Thoracic aorta (tissue), 2 donors: ENCODE data around the gene LZTS3. TPM values are rescaled to one million over a fixed set of nuclear protein-coding genes. Genes with fewer than 3 reads are reported as not detected.
A peak's percentile ranks its signal among the peaks of the same experiment; 100 is the strongest.

Experiments
- ATAC-seq: fragments of 150-250 bp; one replicate; pipeline ENCODE4 v1.8.0; 2017; ENCODE audit warnings: low read depth; ENCODE audit not compliant: insufficient number of reproducible peaks, low FRiP score
- DNase-seq: peaks from one replicate; pipeline ENCODE4 v3.0.0-alpha.2; 2020; ENCODE audit warnings: low spot score
- H3K27ac ChIP-seq, 2 donors: fragments of 200-600 bp; sonication (generic); 1 replicate in 1 of 2; 2 replicates in 1 of 2; pipeline ENCODE4 v1.5.1; 2016; ENCODE audit warnings: mild to moderate bottlenecking in 2 of 2, moderate library complexity in 2 of 2
- H3K27me3 ChIP-seq: fragments of 200-600 bp; sonication (generic); replicated peaks from 2 replicates; pipeline ENCODE4 v1.6.0; 2016; ENCODE audit warnings: mild to moderate bottlenecking; ENCODE audit not compliant: insufficient read depth
- H3K36me3 ChIP-seq: fragments of 200-600 bp; sonication (generic); one replicate; pipeline ENCODE4 v1.5.1; 2016
- H3K4me1 ChIP-seq, 2 donors: fragments of 200-600 bp; sonication (generic); 1 replicate in 1 of 2; 2 replicates in 1 of 2; pipeline versions ENCODE4 v1.5.1 to v1.6.0; 2016; ENCODE audit warnings: low read depth in 2 of 2, mild to moderate bottlenecking in 1 of 2; ENCODE audit not compliant: control insufficient read depth in 1 of 2
- H3K4me3 ChIP-seq: fragments of 200-600 bp; sonication (generic); 2 replicates; pipeline ENCODE4 v1.5.1; 2016; ENCODE audit warnings: mild to moderate bottlenecking
- H3K9me3 ChIP-seq: fragments of 200-600 bp; sonication (generic); 2 replicates; pipeline ENCODE4 v1.5.1; 2016
- CTCF ChIP-seq: fragments of 200-600 bp; sonication (generic); IDR thresholded peaks from one replicate; pipeline ENCODE4 v1.5.1; 2019; ENCODE audit warnings: antibody characterized with exemption
- total RNA-seq, 2 donors: library from RNA; depleted of rRNA; stranded (reverse); fragments of >200 nt; gene quantifications; one replicate each; pipeline versions ENCODE4 v1.1.0 to v1.2.3, GENCODE V29; 2016

LZTS3 gene
- total RNA-seq, 2 donors from 2014 or later: 9.5 to 18.1 TPM

GRCh38 chr20:3173610-3174441, 477 bp upstream of the LZTS3 start:
- DNase-seq (peak; percentile 40), ATAC-seq (peak; percentile 87)
- Histone ChIP-seq H3K9me3 (no peaks in the 10 kb centered on the region), H3K27me3 (no peaks in the 10 kb centered on the region), H3K36me3 (no peaks in the 10 kb centered on the region), H3K4me3 (peak overlapping the region; percentile 78), H3K27ac (peak overlapping the region; percentile 4 to 55), H3K4me1 (peaks cover 5 to 24% of the 10 kb centered on the region in 2 donors)
- TF ChIP-seq CTCF: peak; percentile 38

- TF ChIP-seq CTCF: no peak
- peaks cover 5 to 24% of the 10 kb centered on the region in 2 donors for H3K4me1 ChIP-seq
- ATAC-seq (no peak), DNase-seq (no peak)
- no peaks in the 10 kb centered on the region for H3K9me3 ChIP-seq
- no peaks in the 10 kb centered on the region for H3K27me3 ChIP-seq
- H3K27ac ChIP-seq: no peak overlapping the region
- peak overlapping the region; percentile 78 for H3K4me3 ChIP-seq
- no peaks in the 10 kb centered on the region for H3K36me3 ChIP-seq
These were observed 1.0 kb downstream of the LZTS3 start for GRCh38 chr20:3172126-3172932.

- Histone ChIP-seq H3K4me1 (peaks cover 5 to 24% of the 10 kb centered on the region in 2 donors), H3K9me3 (no peaks in the 10 kb centered on the region), H3K27ac (no peak overlapping the region), H3K4me3 (no peak overlapping the region), H3K36me3 (no peaks in the 10 kb centered on the region), H3K27me3 (no peaks in the 10 kb centered on the region)
- TF ChIP-seq CTCF: no peak
- no peak for DNase-seq
- ATAC-seq: no peak
These were observed 1.8 kb downstream of the LZTS3 start for GRCh38 chr20:3171391-3172125.

GRCh38 chr20:3168829-3169590, 4.3 kb downstream of the LZTS3 start:
- no peaks in the 10 kb centered on the region for H3K9me3 ChIP-seq
- no peak overlapping the region for H3K27ac ChIP-seq
- no peaks in the 10 kb centered on the region for H3K36me3 ChIP-seq
- peaks cover 5 to 10% of the 10 kb centered on the region in 2 donors for H3K4me1 ChIP-seq
- TF ChIP-seq CTCF: no peak
- ATAC-seq: no peak
- H3K27me3 ChIP-seq: no peaks in the 10 kb centered on the region
- DNase-seq: no peak
- H3K4me3 ChIP-seq: no peak overlapping the region
